ENCODE measurements around the gene NR5A2. TPM values are rescaled to one million over a fixed set of nuclear protein-coding genes. Genes with fewer than 3 reads are reported as not detected.

Gene NR5A2
- polyA plus RNA-seq, 1 donor (not counting 4 experiments of a cell fraction or from before 2014, with no cell fraction given), result 0.05 TPM

- DNase-seq (ENCODE audit: low read depth, low spot score) (no peak), FAIRE-seq (no peak)
- H3K4me2 ChIP-seq (ENCODE audit: control insufficient read depth, extremely low read depth, insufficient read depth, low read depth, low read length), result peak overlapping the region; percentile 59
- H3K9me3 ChIP-seq (ENCODE audit: control insufficient read depth, low read depth, low read length), result no peaks in the 10 kb centered on the region
- H3K36me3 ChIP-seq (ENCODE audit: control insufficient read depth in 2 of 2, extremely low read depth in 1 of 2, insufficient read depth in 2 of 2, low read length in 2 of 2), result no peaks in the 10 kb centered on the region
- peaks cover 6% of the 10 kb centered on the region for H3K4me1 ChIP-seq (ENCODE audit: control insufficient read depth, extremely low read depth, insufficient read depth, low read length)
- H3K9ac ChIP-seq (ENCODE audit: control insufficient read depth, extremely low read depth, insufficient read depth, low read length), result no peak overlapping the region
- peaks cover 4% of the 10 kb centered on the region for H3K27me3 ChIP-seq (ENCODE audit: control insufficient read depth, extremely low read depth, insufficient read depth, low read length)
- H4K20me1 ChIP-seq (ENCODE audit: control insufficient read depth, extremely low read depth, insufficient read depth, low read length), result no peaks in the 10 kb centered on the region
- no peak overlapping the region for H2AFZ ChIP-seq (ENCODE audit: control insufficient read depth, low read length)
- no peak overlapping the region for H3K27ac ChIP-seq (ENCODE audit: control insufficient read depth, insufficient read depth, low read length)
- no peak for TF ChIP-seq EZH2 (IDR thresholded peaks at IDR 0.05; ENCODE audit: low read length)
- TF ChIP-seq CTCF (optimal IDR thresholded peaks at IDR 0.05 in 1 of 3, IDR thresholded peaks at IDR 0.05 in 1 of 3, conservative IDR thresholded peaks at IDR 0.05 in 1 of 3; ENCODE audit: extremely low read depth in 1 of 3, insufficient read depth in 2 of 3, low read length in 3 of 3), result no peak
- H3K79me2 ChIP-seq (ENCODE audit: control insufficient read depth, insufficient read depth, low read length), result no peaks in the 10 kb centered on the region
- dilution Hi-C loops (cut with MboI; ENCODE audit: extremely low pct_ligation_motif_present, low sequenced_read_pairs), result no loop called here
- no peaks in the 10 kb centered on the region for H3K9me1 ChIP-seq (ENCODE audit: control insufficient read depth, extremely low read depth, insufficient read depth, low read length)
- no peak overlapping the region for H3K4me3 ChIP-seq (ENCODE audit: control insufficient read depth in 2 of 3, extremely low read depth in 1 of 3, insufficient read depth in 2 of 3, low read depth in 1 of 3, low read length in 3 of 3)
These were observed 48.5 kb downstream of the NR5A2 start for GRCh38 chr1:200075938-200076546.

GRCh38 chr1:200079232-200079940, 51.9 kb downstream of the NR5A2 start:
- H2AFZ ChIP-seq (ENCODE audit: control insufficient read depth, low read length), result no peak overlapping the region
- H3K79me2 ChIP-seq (ENCODE audit: control insufficient read depth, insufficient read depth, low read length), result no peaks in the 10 kb centered on the region
- no peak overlapping the region for H3K4me2 ChIP-seq (ENCODE audit: control insufficient read depth, extremely low read depth, insufficient read depth, low read depth, low read length)
- H3K9ac ChIP-seq (ENCODE audit: control insufficient read depth, extremely low read depth, insufficient read depth, low read length), result no peak overlapping the region
- no peaks in the 10 kb centered on the region for H3K9me1 ChIP-seq (ENCODE audit: control insufficient read depth, extremely low read depth, insufficient read depth, low read length)
- no peak overlapping the region for H3K4me3 ChIP-seq (ENCODE audit: control insufficient read depth in 2 of 3, extremely low read depth in 1 of 3, insufficient read depth in 2 of 3, low read depth in 1 of 3, low read length in 3 of 3)
- FAIRE-seq (no peak), DNase-seq (ENCODE audit: low read depth, low spot score) (no peak)
- H3K4me1 ChIP-seq (ENCODE audit: control insufficient read depth, extremely low read depth, insufficient read depth, low read length), result peaks cover 6% of the 10 kb centered on the region
- no peak for TF ChIP-seq EZH2 (IDR thresholded peaks at IDR 0.05; ENCODE audit: low read length)
- no peak for TF ChIP-seq CTCF (optimal IDR thresholded peaks at IDR 0.05 in 1 of 3, IDR thresholded peaks at IDR 0.05 in 1 of 3, conservative IDR thresholded peaks at IDR 0.05 in 1 of 3; ENCODE audit: extremely low read depth in 1 of 3, insufficient read depth in 2 of 3, low read length in 3 of 3)
- dilution Hi-C loops (cut with MboI; ENCODE audit: extremely low pct_ligation_motif_present, low sequenced_read_pairs), result no loop called here
- H4K20me1 ChIP-seq (ENCODE audit: control insufficient read depth, extremely low read depth, insufficient read depth, low read length), result no peaks in the 10 kb centered on the region
- no peaks in the 10 kb centered on the region for H3K36me3 ChIP-seq (ENCODE audit: control insufficient read depth in 2 of 2, extremely low read depth in 1 of 2, insufficient read depth in 2 of 2, low read length in 2 of 2)
- no peaks in the 10 kb centered on the region for H3K27me3 ChIP-seq (ENCODE audit: control insufficient read depth, extremely low read depth, insufficient read depth, low read length)
- no peak overlapping the region for H3K27ac ChIP-seq (ENCODE audit: control insufficient read depth, insufficient read depth, low read length)
- no peaks in the 10 kb centered on the region for H3K9me3 ChIP-seq (ENCODE audit: control insufficient read depth, low read depth, low read length)

Measured in keratinocyte (primary cell).